SK-N-SH (cell line): ENCODE results near the gene ACOT7. TPM values are rescaled to one million over a fixed set of nuclear protein-coding genes. Genes with fewer than 3 reads are reported as not detected.

Source experiments
- CTCF ChIA-PET: fragments of 300-600, 350-600 bp; formaldehyde crosslinking; extraction: SDS; loops from one replicate; lab custom pipeline; 2021; lab: Yijun Ruan, JAX
- POLR2A ChIA-PET: fragments of 350-600 bp; sonication (Branson Sonifier 250); formaldehyde crosslinking; extraction: SDS; loops from one replicate; lab custom pipeline; 2020; ENCODE audit warnings: antibody characterized with exemption, inconsistent platforms; lab: Yijun Ruan, JAX
- DNase-seq: peaks from one replicate; pipeline ENCODE4 v3.0.0; 2012
- H2AFZ ChIP-seq: fragments of 200-600 bp; sonication (generic); 2 replicates; pipeline ENCODE4 v1.8.1; 2016; ENCODE audit warnings: antibody characterized with exemption, mild to moderate bottlenecking, low read depth
- H3F3A ChIP-seq: fragments of 200-600 bp; sonication (generic); replicated peaks from 2 replicates; pipeline ENCODE3; 2016; ENCODE audit warnings: antibody characterized with exemption, mild to moderate bottlenecking; ENCODE audit not compliant: insufficient read depth
- H3K27ac ChIP-seq, 2 experiments: fragments of 200-500 bp in 1 of 2; fragments of 200-600 bp in 1 of 2; sonication (Bioruptor generic) in 1 of 2; sonication (generic), shearing (Covaris generic) in 1 of 2; 2 replicates each; pipeline versions ENCODE4 v1.5.1 to v1.6.1; 2014 to 2016; ENCODE audit warnings: low read depth in 2 of 2, inconsistent platforms in 1 of 2, low read length in 1 of 2, mild to moderate bottlenecking in 1 of 2, mixed read lengths in 1 of 2
- H3K27me3 ChIP-seq: fragments of 200-600 bp; sonication (generic), shearing (Covaris generic); 2 replicates; pipeline ENCODE4 v1.6.1; 2016; ENCODE audit warnings: mixed run types; ENCODE audit not compliant: insufficient read depth
- H3K36me3 ChIP-seq, 2 experiments: fragments of 200-500 bp in 1 of 2; fragments of 200-600 bp in 1 of 2; sonication (Bioruptor generic) in 1 of 2; sonication (generic) in 1 of 2; replicated peaks in 1 of 2; 2 replicates each; pipeline versions ENCODE3 to v1.5.1; 2014 to 2016; ENCODE audit warnings: low read length in 1 of 2, mild to moderate bottlenecking in 1 of 2; ENCODE audit not compliant: insufficient read depth in 2 of 2, control insufficient read depth in 1 of 2
- H3K4me1 ChIP-seq, 2 experiments: fragments of 200-500 bp in 1 of 2; fragments of 200-600 bp in 1 of 2; sonication (Bioruptor generic) in 1 of 2; sonication (generic), shearing (Covaris generic) in 1 of 2; 2 replicates each; pipeline versions ENCODE4 v1.5.1 to v1.6.1; 2014 to 2016; ENCODE audit warnings: low read depth in 1 of 2, low read length in 1 of 2, mixed run types in 1 of 2; ENCODE audit not compliant: insufficient read depth in 2 of 2, control insufficient read depth in 1 of 2
- H3K4me2 ChIP-seq: fragments of 200-600 bp; sonication (generic), shearing (Covaris generic); 2 replicates; pipeline ENCODE4 v1.6.1; 2017; ENCODE audit warnings: mixed run types
- H3K4me3 ChIP-seq, 2 experiments: fragments of 200-500 bp in 1 of 2; fragments of 200-600 bp in 1 of 2; sonication (Bioruptor generic) in 1 of 2; sonication (generic), shearing (Covaris generic) in 1 of 2; 2 replicates each; pipeline versions ENCODE4 v1.5.1 to v1.8.1; 2014 to 2016; ENCODE audit warnings: low read depth in 2 of 2, inconsistent platforms in 1 of 2, low read length in 1 of 2, mild to moderate bottlenecking in 1 of 2, mixed read lengths in 1 of 2, moderate library complexity in 1 of 2
- H3K79me2 ChIP-seq: fragments of 200-600 bp; sonication (generic); 2 replicates; pipeline ENCODE4 v1.8.1; 2017; ENCODE audit warnings: mild to moderate bottlenecking; ENCODE audit not compliant: insufficient read depth
- H3K9ac ChIP-seq: fragments of 200-600 bp; sonication (generic); 2 replicates; pipeline ENCODE4 v1.6.1; 2017; ENCODE audit warnings: mixed run types
- H3K9me2 ChIP-seq: fragments of 200-600 bp; sonication (generic); 2 replicates; pipeline ENCODE4 v1.6.1; 2017; ENCODE audit warnings: mixed run types
- H3K9me3 ChIP-seq: fragments of 200-600 bp; sonication (generic); 2 replicates; pipeline ENCODE4 v1.6.1; 2017; ENCODE audit warnings: mixed run types, mild to moderate bottlenecking, moderate library complexity
- H4K20me1 ChIP-seq: fragments of 200-600 bp; sonication (generic); 2 replicates; pipeline ENCODE4 v1.6.1; 2017; ENCODE audit warnings: mild to moderate bottlenecking, mixed run types; ENCODE audit not compliant: insufficient read depth
- ELF1 ChIP-seq: IDR thresholded peaks from 2 replicates; pipeline ENCODE4 v1.4.0; 2012
- EP300 ChIP-seq, 2 experiments: IDR thresholded peaks; 2 replicates each; pipeline versions ENCODE4 v1.4.0 to v1.6.1; 2012; ENCODE audit warnings: borderline replicate concordance in 1 of 2, low read depth in 1 of 2, low read length in 1 of 2
- FOSL2 ChIP-seq: IDR thresholded peaks from 2 replicates; pipeline ENCODE4 v1.4.0; 2012; ENCODE audit warnings: low read depth, mild to moderate bottlenecking, moderate library complexity, borderline replicate concordance
- GATA2 ChIP-seq: sonication (generic); formaldehyde crosslinking; IDR thresholded peaks from 2 replicates; pipeline ENCODE4 v1.5.0; 2020; ENCODE audit warnings: mild to moderate bottlenecking, missing genetic modification reagents
- MAX ChIP-seq: IDR thresholded peaks from 2 replicates; pipeline ENCODE4 v1.4.0; 2012; ENCODE audit warnings: low read depth
- NFIC ChIP-seq: IDR thresholded peaks from 2 replicates; pipeline ENCODE4 v1.4.0; 2012; ENCODE audit warnings: borderline replicate concordance
- NRF1 ChIP-seq: IDR thresholded peaks from 2 replicates; pipeline ENCODE4 v1.6.1; 2012; ENCODE audit warnings: low read depth, mild to moderate bottlenecking, low read length
- PBX3 ChIP-seq: IDR thresholded peaks from 2 replicates; pipeline ENCODE4; 2012
- RAD21 ChIP-seq: IDR thresholded peaks from 2 replicates; pipeline ENCODE4 v1.6.1; 2012; ENCODE audit warnings: mild to moderate bottlenecking, low read length
- RCOR1 ChIP-seq: fragments of 150-350 bp; IDR thresholded peaks from 2 replicates; pipeline ENCODE4 v1.6.1; 2017; ENCODE audit warnings: antibody characterized with exemption, low read length
- RFX5 ChIP-seq: IDR thresholded peaks from 2 replicates; pipeline ENCODE4 v1.6.1; 2012; ENCODE audit warnings: mild to moderate bottlenecking, improper control_type of control experiment, low read length
- SIN3A ChIP-seq: IDR thresholded peaks from 2 replicates; pipeline ENCODE4 v1.6.1; 2012; ENCODE audit warnings: low read depth, mild to moderate bottlenecking, low read length, moderate library complexity, borderline replicate concordance
- SMC3 ChIP-seq: IDR thresholded peaks from 2 replicates; pipeline ENCODE4 v1.6.1; 2012; ENCODE audit warnings: low read depth, low read length, improper control_type of control experiment
- USF2 ChIP-seq: fragments of 150-350 bp; IDR thresholded peaks from 2 replicates; pipeline ENCODE4 v1.6.1; 2017; ENCODE audit warnings: antibody characterized with exemption, low read length, low read depth, borderline replicate concordance
- ZBTB33 ChIP-seq: IDR thresholded peaks from 2 replicates; pipeline ENCODE4 v1.4.0; 2012; ENCODE audit warnings: low read depth, borderline replicate concordance
- WGBS: methylation state at CpG from one replicate; pipeline ENCODE4 v1.1.6; 2017; ENCODE audit warnings: low lambda C conversion rate; 5-methylcytosine and 5-hydroxymethylcytosine counted together
- polyA plus RNA-seq, 3 experiments: library from polyadenylated mRNA; depleted of rRNA; stranded (reverse); fragments of >200 nt; gene quantifications; 2 replicates each; pipeline ENCODE4 v1.2.3, GENCODE V29; 2012

Gene ACOT7
- polyA plus RNA-seq, 1 of the 3 experiments (the other 2 are of a cell fraction) = 289 TPM

- Histone ChIP-seq H3K4me1 (peaks cover 0 to 2% of the 10 kb centered on the region in 2 experiments; a peak in 1 of 4 replicates), H2AFZ (no peak overlapping the region), H3F3A (no peaks in the 10 kb centered on the region), H3K4me2 (no peak overlapping the region), H3K9me2 (no peaks in the 10 kb centered on the region), H3K27ac (no peak overlapping the region)
- WGBS = 93% methylated on average over 12 of the region's 14 CpGs
- no peak for TF ChIP-seq MAX
- no peak for TF ChIP-seq NRF1
- TF ChIP-seq RFX5 = no peak
- TF ChIP-seq SIN3A = no peak
- no peak for TF ChIP-seq EP300 (IDR thresholded peaks at IDR 0.05; ENCODE audit: borderline replicate concordance in 1 of 2, low read depth in 1 of 2, low read length in 1 of 2)
- no peak for TF ChIP-seq RCOR1
- TF ChIP-seq ELF1 = no peak
- TF ChIP-seq NFIC = no peak
- TF ChIP-seq FOSL2 = no peak
- TF ChIP-seq RAD21 = no peak
- no peak for TF ChIP-seq PBX3
- TF ChIP-seq USF2 = no peak
- TF ChIP-seq SMC3 = no peak
- TF ChIP-seq GATA2 (CRISPR knock-in tag) = no peak
- TF ChIP-seq ZBTB33 = no peak
- TF ChIP-seq, all 33 proteins: peak for 0
- Histone ChIP-seq H3K79me2 (peaks cover 3% of the 10 kb centered on the region; the same call in 1 of the 2 replicates), H3K4me3 (no peak overlapping the region), H3K9me3 (no peaks in the 10 kb centered on the region), H3K9ac (no peak overlapping the region), H3K36me3 (no peaks in the 10 kb centered on the region), H4K20me1 (peaks cover 9% of the 10 kb centered on the region), H3K27me3 (no peaks in the 10 kb centered on the region)
- DNase-seq = no peak
- ChIA-PET CTCF (interaction anchor here (0.9 to 19.3 kb wide), 9 partner anchors 11 to 97 kb away, joined by 3 to 318 read pairs (median 5); no protein-coding TSS in a partner anchor), POLR2A (interaction anchor here (0.6 to 1.3 kb wide), 2 partner anchors 75 to 100 kb away, joined by 3 to 4 read pairs; no protein-coding TSS in a partner anchor)
Measured at GRCh38 chr1:6345460-6345859, 48.1 kb downstream of the ACOT7 start.
